NCI-H748 treated with DMSO at 0.1 percent for 48 hours (cell line): ENCODE measurements around the gene CLMN.

Source experiments
- DNase-seq: peaks from one replicate; lab custom pipeline; 2025; lab: John Stamatoyannopoulos, UW

CLMN gene

DNA sequence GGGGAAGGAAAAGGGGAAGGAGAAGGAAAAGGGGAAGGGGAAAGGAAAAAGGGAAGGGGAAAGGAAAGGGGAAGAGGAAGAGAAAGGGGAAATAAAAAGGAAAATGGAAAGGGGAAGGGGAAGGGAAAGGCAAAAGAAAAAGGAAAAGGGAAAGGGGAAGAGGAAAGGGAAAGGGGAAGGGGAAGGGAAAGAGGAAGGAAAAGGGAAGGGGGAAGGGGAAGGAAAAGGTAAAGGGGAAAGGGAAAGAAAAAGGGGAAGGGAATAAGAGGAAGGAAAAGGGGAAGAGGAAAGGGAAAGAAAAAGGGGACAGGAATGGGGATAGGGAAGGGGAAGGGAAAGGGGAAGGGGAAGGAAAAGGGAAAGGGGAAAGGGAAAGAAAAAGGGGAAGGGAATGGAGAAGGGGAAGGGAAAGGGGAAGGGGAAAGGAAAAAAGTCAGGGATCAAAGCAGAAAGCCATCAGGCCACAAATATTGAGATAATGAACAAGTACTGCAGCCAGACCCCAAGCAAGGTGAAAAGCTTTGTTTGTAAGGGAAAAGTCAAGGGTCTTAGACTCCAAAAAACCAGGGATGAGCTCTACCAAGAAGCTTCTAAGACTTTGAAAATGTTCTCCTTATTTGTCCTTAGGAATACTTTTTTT is 182.4 kb downstream of the CLMN start:
- DNase-seq: no peak

DNA sequence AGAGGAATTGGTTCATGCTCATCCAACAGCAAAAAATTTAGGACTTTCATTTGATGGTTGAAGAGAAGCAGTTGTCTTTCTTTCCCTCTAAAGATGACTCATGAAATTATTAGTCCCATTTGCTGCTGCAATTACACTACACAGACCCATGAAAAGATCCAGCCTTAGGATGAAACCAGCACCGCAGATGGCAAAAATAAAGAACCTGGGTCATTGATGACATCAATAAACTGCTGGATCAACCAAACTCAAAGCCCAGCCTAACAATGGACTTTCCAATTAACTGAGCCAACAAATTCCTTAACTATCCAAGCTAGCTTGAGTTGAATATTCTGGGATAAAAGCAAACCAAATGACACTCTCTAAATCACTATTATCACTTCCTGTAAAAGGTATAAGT is 183.1 kb downstream of the CLMN start:
- DNase-seq: no peak

DNA sequence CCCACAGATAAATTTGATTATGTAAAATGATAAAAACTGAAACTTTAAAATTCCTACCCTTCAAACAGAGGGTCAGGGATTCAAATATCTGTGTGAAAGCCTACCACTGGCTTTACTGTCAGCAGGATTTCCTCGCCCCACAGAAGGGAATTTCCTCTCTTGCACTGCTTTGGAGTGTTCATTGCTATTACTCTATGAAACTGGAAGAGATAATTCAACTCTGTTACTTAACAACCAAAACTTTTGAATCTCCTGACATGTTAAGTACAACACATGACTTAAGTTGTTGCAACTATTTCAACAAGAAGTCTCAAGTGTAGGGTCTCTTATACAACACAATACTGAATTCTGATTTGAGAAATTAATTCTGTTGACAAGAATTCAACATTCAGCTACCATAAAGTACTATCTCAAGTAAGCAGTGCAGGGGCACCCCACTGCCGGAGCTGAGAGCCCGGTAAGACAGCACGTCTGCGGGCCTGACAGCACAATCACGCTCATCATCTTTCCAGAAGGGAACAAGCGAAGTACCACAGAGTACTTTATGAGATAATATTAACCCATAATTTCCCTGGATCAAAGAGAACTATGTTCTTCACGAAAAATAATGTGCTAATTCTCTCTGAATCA is 185.3 kb downstream of the CLMN start:
- DNase-seq: no peak

DNA sequence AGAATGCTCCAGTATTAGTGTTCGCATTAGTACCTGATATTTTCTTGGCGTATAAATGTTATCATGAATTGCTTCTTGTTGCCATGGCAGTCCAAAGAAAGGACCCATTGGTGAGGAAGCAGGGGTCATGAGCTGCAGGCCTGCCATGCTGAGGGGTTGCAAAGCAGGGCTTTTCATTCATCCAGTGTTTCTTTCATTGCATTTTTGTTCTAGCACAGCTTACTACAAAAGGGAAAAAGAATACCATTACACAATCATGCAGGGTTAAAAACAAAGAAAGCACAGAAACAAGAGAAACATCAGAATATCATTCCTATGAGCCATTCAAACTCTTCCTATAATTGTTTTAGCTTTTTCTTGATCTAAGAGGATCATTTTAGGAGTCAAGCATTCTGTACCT is 186.4 kb downstream of the CLMN start:
- no peak for DNase-seq

DNA sequence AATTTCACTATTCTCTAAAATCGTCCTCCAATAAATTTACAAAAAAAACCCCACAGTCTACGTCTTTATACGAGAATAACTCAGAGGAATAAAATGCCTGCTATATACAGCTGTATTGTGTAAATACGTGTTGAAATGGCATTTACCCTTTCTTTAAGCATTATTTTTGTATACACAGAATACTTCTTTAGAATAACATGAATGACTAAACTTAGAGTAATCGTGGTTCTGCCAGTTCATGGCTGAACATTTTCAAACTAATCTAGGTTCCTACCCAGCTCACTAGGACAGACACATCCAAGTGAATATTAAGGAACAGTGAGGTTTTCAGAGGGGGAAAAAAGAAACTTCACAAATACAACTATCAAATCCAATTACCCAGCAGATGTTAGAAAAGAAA is 186.9 kb downstream of the CLMN start:
- DNase-seq: no peak
